GM18499 (cell line): ENCODE results near the gene CADPS.

Experiments
- ATAC-seq: cut with Tn5 transposase; IDR thresholded peaks from one replicate; pipeline ENCODE4 v1.9.1; 2021; ENCODE audit warnings: moderate number of reproducible peaks; ENCODE audit not compliant: insufficient read depth, unreplicated experiment

CADPS gene

GRCh38 chr3:62874711-62875557 lies at the start of gene CADPS:
CADPS (minus strand) TSS chr3:62875416; CDS start chr3:62875029, 387 bp downstream.
- no peak for ATAC-seq

GRCh38 chr3:62923066-62923465 lies 47.9 kb upstream of the CADPS start:
- no peak for ATAC-seq

GRCh38 chr3:62922326-62922725 lies 47.1 kb upstream of the CADPS start:
- no peak for ATAC-seq

GRCh38 chr3:62920466-62920784 lies 45.2 kb upstream of the CADPS start:
- no peak for ATAC-seq

GRCh38 chr3:62919784-62920465 lies 44.7 kb upstream of the CADPS start:
- ATAC-seq = no peak

- no peak for ATAC-seq
These were observed 43.6 kb upstream of the CADPS start for GRCh38 chr3:62918777-62919176.

GRCh38 chr3:62918131-62918530 lies 42.9 kb upstream of the CADPS start:
- ATAC-seq = no peak

GRCh38 chr3:62911526-62911925 lies 36.3 kb upstream of the CADPS start:
- ATAC-seq = no peak

GRCh38 chr3:62905331-62905730 lies 30.1 kb upstream of the CADPS start:
- ATAC-seq = no peak

GRCh38 chr3:62898530-62899496 lies 23.6 kb upstream of the CADPS start:
- ATAC-seq = no peak

GRCh38 chr3:62895901-62896300 lies 20.7 kb upstream of the CADPS start:
- ATAC-seq = no peak

GRCh38 chr3:62892951-62893350 lies 17.7 kb upstream of the CADPS start:
- no peak for ATAC-seq

GRCh38 chr3:62892045-62892444 lies 16.8 kb upstream of the CADPS start:
- no peak for ATAC-seq

- ATAC-seq = no peak
These were observed 13.6 kb upstream of the CADPS start for GRCh38 chr3:62888778-62889177.

GRCh38 chr3:62888180-62888579 lies 13.0 kb upstream of the CADPS start:
- no peak for ATAC-seq

GRCh38 chr3:62885136-62885535 lies 9.9 kb upstream of the CADPS start:
- no peak for ATAC-seq

- no peak for ATAC-seq
These were observed 9.1 kb upstream of the CADPS start for GRCh38 chr3:62884096-62884870.

GRCh38 chr3:62882676-62883200 lies 7.5 kb upstream of the CADPS start:
- ATAC-seq = no peak

- ATAC-seq = no peak
These were observed 848 bp upstream of the CADPS start for GRCh38 chr3:62876064-62876463.

GRCh38 chr3:62875558-62876002 lies 364 bp upstream of the CADPS start:
- ATAC-seq = no peak
